B cell (primary cell): ENCODE measurements around the gene E2F6. TPM values are rescaled to one million over a fixed set of nuclear protein-coding genes. Genes with fewer than 3 reads are reported as not detected.

Source experiments
- ATAC-seq: fragments of 200-7000 bp; cut with Tn5 transposase; one replicate; pipeline ENCODE4 v1.10.0; 2021; ENCODE audit warnings: low read depth, mild to moderate bottlenecking, moderate number of reproducible peaks, moderate library complexity
- CTCF ChIA-PET: fragments of 350-600 bp; sonication (Branson Sonifier 250); formaldehyde crosslinking; loops from one replicate; lab custom pipeline; 2021; ENCODE audit warnings: antibody characterized with exemption, inconsistent platforms; lab: Charles Lee
- POLR2A ChIA-PET: fragments of 350-600 bp; sonication (Branson Sonifier 250); formaldehyde crosslinking; loops from one replicate; lab custom pipeline; 2021; ENCODE audit warnings: antibody characterized with exemption; lab: Charles Lee
- DNase-seq: peaks from one replicate; pipeline ENCODE4 v3.0.0; 2013
- H2AFZ ChIP-seq: 2 replicates; pipeline ENCODE4 v1.6.1; 2012; ENCODE audit warnings: mild to moderate bottlenecking, low read depth, low read length; ENCODE audit not compliant: insufficient read depth, poor library complexity, severe bottlenecking
- H3K27ac ChIP-seq, 2 donors: 1 replicate in 1 of 2; 2 replicates in 1 of 2; pipeline ENCODE4 v1.5.1; 2012 to 2013; ENCODE audit warnings: low read length in 2 of 2, mild to moderate bottlenecking in 2 of 2, moderate library complexity in 1 of 2
- H3K27me3 ChIP-seq, 4 experiments: fragments of 200-600 bp in 1 of 4; sonication (generic) in 1 of 4; replicated peaks in 1 of 4; 1 replicate in 2 of 4; 2 replicates in 2 of 4; pipeline versions ENCODE4 v1.6.1 to v1.7.0; 2013 to 2016; ENCODE audit warnings: low read length in 3 of 4, mild to moderate bottlenecking in 2 of 4, mixed read lengths in 1 of 4, moderate library complexity in 1 of 4; ENCODE audit not compliant: insufficient read depth in 4 of 4, control insufficient read depth in 3 of 4; ENCODE audit errors: control extremely low read depth in 1 of 4
- H3K36me3 ChIP-seq, 2 experiments: replicated peaks in 1 of 2; 1 replicate in 1 of 2; 2 replicates in 1 of 2; pipeline versions ENCODE4 v1.6.1 to v1.7.1; 2013; ENCODE audit warnings: low read length in 1 of 2; ENCODE audit not compliant: insufficient read depth in 2 of 2, control insufficient read depth in 1 of 2; ENCODE audit errors: control extremely low read depth in 1 of 2, extremely low read depth in 1 of 2
- H3K4me1 ChIP-seq, 2 donors: fragments of 200-600 bp in 1 of 2; sonication (generic) in 1 of 2; 1 replicate in 1 of 2; 2 replicates in 1 of 2; pipeline versions ENCODE4 v1.5.1 to v1.6.1; 2013 to 2017; ENCODE audit warnings: low read length in 2 of 2; ENCODE audit not compliant: control insufficient read depth in 2 of 2, insufficient read depth in 2 of 2
- H3K4me2 ChIP-seq: replicated peaks from 2 replicates; pipeline ENCODE3; 2012; ENCODE audit warnings: mild to moderate bottlenecking, low read depth, low read length; ENCODE audit not compliant: poor library complexity, severe bottlenecking
- H3K4me3 ChIP-seq, 5 experiments: fragments of 200-600 bp in 1 of 5; sonication (generic) in 1 of 5; 1 replicate in 3 of 5; 2 replicates in 2 of 5; pipeline versions ENCODE4 v1.5.1 to v1.7.0; 2011 to 2016; ENCODE audit warnings: low read length in 4 of 5, mild to moderate bottlenecking in 4 of 5, low read depth in 2 of 5, control low read depth in 1 of 5, moderate library complexity in 1 of 5; ENCODE audit not compliant: insufficient read depth in 1 of 5; ENCODE audit errors: control extremely low read depth in 1 of 5, extremely low read depth in 1 of 5
- H3K79me2 ChIP-seq: fragments of 200-600 bp; sonication (generic); one replicate; pipeline ENCODE4 v1.6.0; 2016; ENCODE audit warnings: low read length; ENCODE audit not compliant: control insufficient read depth, insufficient read depth
- H3K9ac ChIP-seq: fragments of 200-600 bp; sonication (generic); 2 replicates; pipeline ENCODE4 v1.6.1; 2017; ENCODE audit warnings: mild to moderate bottlenecking, low read length, moderate library complexity
- H3K9me3 ChIP-seq, 3 donors: one replicate each; pipeline versions ENCODE4 v1.6.1 to v1.7.1; 2013; ENCODE audit warnings: low read length in 2 of 3; ENCODE audit not compliant: control insufficient read depth in 2 of 3, insufficient read depth in 1 of 3; ENCODE audit errors: control extremely low read depth in 1 of 3
- H4K20me1 ChIP-seq: 2 replicates; pipeline ENCODE4 v1.6.0; 2012; ENCODE audit warnings: mild to moderate bottlenecking, low read length; ENCODE audit not compliant: insufficient read depth, control insufficient read depth, poor library complexity, severe bottlenecking
- H3K27ac Mint-ChIP-seq: one replicate; pipeline ENCODE4 v1.8.0; 2021; ENCODE audit warnings: mixed read lengths
- H3K27me3 Mint-ChIP-seq: one replicate; pipeline ENCODE4 v1.8.0; 2021; ENCODE audit warnings: mixed read lengths
- H3K4me1 Mint-ChIP-seq: one replicate; pipeline ENCODE4 v1.8.0; 2021; ENCODE audit warnings: mixed read lengths
- H3K4me3 Mint-ChIP-seq: one replicate; pipeline ENCODE4 v1.8.0; 2021; ENCODE audit warnings: mixed read lengths
- H3K9me3 Mint-ChIP-seq: one replicate; pipeline ENCODE4 v1.8.0; 2022; ENCODE audit warnings: mixed read lengths; ENCODE audit not compliant: insufficient read depth
- EZH2 ChIP-seq: IDR thresholded peaks from 2 replicates; pipeline ENCODE4 v1.6.1; 2012; ENCODE audit warnings: borderline replicate concordance, low read depth, mild to moderate bottlenecking, moderate library complexity, low read length; ENCODE audit not compliant: insufficient read depth, poor library complexity, severe bottlenecking
- WGBS: methylation state at CpG from one replicate; pipeline ENCODE4 v1.1.5; 2013; ENCODE audit warnings: missing lambda C conversion rate; ENCODE audit not compliant: insufficient coverage; 5-methylcytosine and 5-hydroxymethylcytosine counted together
- intact Hi-C: fragments of 100-400 bp; cut with micrococcal nuclease; formaldehyde crosslinking; loops from one replicate; pipeline ENCODE4 v1.10.0; 2022
- polyA plus RNA-seq: library from polyadenylated mRNA; depleted of rRNA; stranded (reverse); fragments of >200 nt; gene quantifications from 2 replicates; pipeline ENCODE4 v1.2.3, GENCODE V29; 2012
- total RNA-seq, 2 donors: library from RNA; stranded (reverse); fragments of 120-200 nt in 1 of 2; gene quantifications; 1 replicate in 1 of 2; 2 replicates in 1 of 2; pipeline versions ENCODE4 v1.2.3 to v1.2.4, GENCODE V29; 2013 to 2022
- TF ChIP-seq, protein P1 (sequence below): fragments of 200-600 bp; IDR thresholded peaks from one replicate; pipeline ENCODE4 v1.8.0; 2022; ENCODE audit warnings: antibody characterized with exemption, mild to moderate bottlenecking

The E2F6 gene
- total and polyA plus RNA-seq, 2 donors (not counting 1 experiment from before 2014, with no cell fraction given): 2.0 to 10.0 TPM

DNA sequence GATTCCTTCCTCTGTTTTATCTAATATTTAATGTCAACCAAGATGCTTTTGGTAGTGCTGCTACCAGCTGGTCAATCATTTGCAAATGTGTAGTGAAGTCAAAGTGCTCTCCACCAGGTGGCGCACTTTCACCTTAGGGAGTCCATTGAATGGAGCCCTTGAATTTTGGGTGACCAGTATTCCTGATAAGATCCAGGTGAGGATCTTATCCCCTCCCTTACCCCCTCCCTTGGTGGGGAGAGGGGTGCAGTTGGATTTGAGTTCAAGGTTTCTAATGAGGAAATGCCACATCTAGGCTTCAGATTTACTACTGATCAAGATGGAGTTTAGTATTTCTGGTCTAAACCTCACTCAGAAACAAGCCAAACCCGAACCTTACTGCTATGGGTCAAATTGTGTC, 12.0 kb upstream of the E2F6 start:
- Histone ChIP-seq H3K27ac (no peak overlapping the region), H3K4me2 (no peak overlapping the region), H3K9ac (no peak overlapping the region), H2AFZ (no peak overlapping the region), H3K4me3 (no peak overlapping the region), H3K79me2 (no peaks in the 10 kb centered on the region), H3K4me1 (peaks cover 2 to 10% of the 10 kb centered on the region in 2 donors), H3K9me3 (peaks cover 0 to 3% (median 0%) of the 10 kb centered on the region in 3 donors), H3K36me3 (no peaks in the 10 kb centered on the region), H4K20me1 (no peaks in the 10 kb centered on the region), H3K27me3 (peaks cover 0 to 31% (median 5%) of the 10 kb centered on the region in 4 experiments)
- H3K27me3 Mint-ChIP-seq: peaks cover 27% of the 10 kb centered on the region
- peak; percentile 54 for ATAC-seq
- 80% methylated on average over 1 of the region's 2 CpGs for WGBS
- peak; percentile 82 for DNase-seq
- intact Hi-C loops: loop anchor here (1.0 to 5.0 kb wide), 3 partner anchors 104 to 301 kb away; no protein-coding TSS in a partner anchor
- no peak overlapping the region for H3K4me3 Mint-ChIP-seq
- H3K27ac Mint-ChIP-seq: no peak overlapping the region
- POLR2A ChIA-PET: no interaction called here
- H3K4me1 Mint-ChIP-seq: peaks cover 3% of the 10 kb centered on the region
- no peaks in the 10 kb centered on the region for H3K9me3 Mint-ChIP-seq
- CTCF ChIA-PET: interaction anchor here (0.6 to 3.7 kb wide), 16 partner anchors 8 to 1531 kb away, joined by 3 to 37 read pairs (median 3); partner anchors contain the start of genes E2F6 and SLC66A3
- TF ChIP-seq EZH2: no peak
- TF ChIP-seq, protein P1, sequence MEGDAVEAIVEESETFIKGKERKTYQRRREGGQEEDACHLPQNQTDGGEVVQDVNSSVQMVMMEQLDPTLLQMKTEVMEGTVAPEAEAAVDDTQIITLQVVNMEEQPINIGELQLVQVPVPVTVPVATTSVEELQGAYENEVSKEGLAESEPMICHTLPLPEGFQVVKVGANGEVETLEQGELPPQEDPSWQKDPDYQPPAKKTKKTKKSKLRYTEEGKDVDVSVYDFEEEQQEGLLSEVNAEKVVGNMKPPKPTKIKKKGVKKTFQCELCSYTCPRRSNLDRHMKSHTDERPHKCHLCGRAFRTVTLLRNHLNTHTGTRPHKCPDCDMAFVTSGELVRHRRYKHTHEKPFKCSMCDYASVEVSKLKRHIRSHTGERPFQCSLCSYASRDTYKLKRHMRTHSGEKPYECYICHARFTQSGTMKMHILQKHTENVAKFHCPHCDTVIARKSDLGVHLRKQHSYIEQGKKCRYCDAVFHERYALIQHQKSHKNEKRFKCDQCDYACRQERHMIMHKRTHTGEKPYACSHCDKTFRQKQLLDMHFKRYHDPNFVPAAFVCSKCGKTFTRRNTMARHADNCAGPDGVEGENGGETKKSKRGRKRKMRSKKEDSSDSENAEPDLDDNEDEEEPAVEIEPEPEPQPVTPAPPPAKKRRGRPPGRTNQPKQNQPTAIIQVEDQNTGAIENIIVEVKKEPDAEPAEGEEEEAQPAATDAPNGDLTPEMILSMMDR: peak; percentile 97

DNA sequence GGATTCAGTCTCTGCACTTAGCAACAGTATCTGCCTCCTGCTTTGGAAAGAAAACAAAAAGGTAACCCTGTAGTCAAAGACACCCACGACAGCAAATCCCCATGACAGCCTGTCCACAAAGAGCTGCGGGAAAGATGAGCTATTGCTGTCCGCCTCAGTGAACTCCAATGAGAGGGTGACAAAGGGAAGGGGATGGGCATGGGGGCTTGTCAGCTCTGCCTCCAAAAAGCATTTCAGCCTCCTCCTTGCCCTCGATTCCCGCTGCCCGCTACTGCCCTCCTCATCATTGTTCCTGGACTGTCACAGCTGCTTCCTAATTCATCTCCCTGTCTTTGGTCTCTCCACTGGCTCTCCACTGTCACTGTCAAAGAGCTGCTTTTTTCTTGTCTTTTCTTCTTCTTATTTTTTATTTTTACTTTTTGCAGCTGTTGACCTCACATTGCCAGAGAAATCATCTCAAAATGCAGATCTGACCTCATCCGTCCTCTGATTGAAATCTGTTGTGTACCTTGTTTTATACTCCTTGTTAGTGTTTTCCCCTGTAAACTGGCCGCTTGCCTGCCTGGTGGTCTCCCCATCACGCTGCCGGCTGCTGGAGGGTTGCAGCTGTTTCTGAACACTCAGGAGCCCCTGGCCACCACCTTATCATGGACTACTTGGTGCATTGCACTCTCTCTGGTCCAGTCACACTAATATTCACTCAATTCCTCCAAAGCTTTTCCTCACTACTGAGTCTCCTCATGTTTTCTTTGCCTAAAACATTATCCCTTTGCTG, 7.9 kb upstream of the E2F6 start:
- Mint-ChIP-seq H3K27me3 (peaks cover 4% of the 10 kb centered on the region), H3K4me3 (no peak overlapping the region), H3K4me1 (no peaks in the 10 kb centered on the region), H3K9me3 (no peaks in the 10 kb centered on the region), H3K27ac (no peak overlapping the region)
- Histone ChIP-seq H2AFZ (no peak overlapping the region), H3K9ac (no peak overlapping the region), H3K4me3 (no peak overlapping the region), H3K9me3 (no peaks in the 10 kb centered on the region), H3K27me3 (peaks cover 0 to 9% (median 0%) of the 10 kb centered on the region in 4 experiments), H3K27ac (no peak overlapping the region), H3K36me3 (no peaks in the 10 kb centered on the region), H4K20me1 (no peaks in the 10 kb centered on the region), H3K4me2 (no peak overlapping the region), H3K79me2 (no peaks in the 10 kb centered on the region), H3K4me1 (no peaks in the 10 kb centered on the region)
- ChIA-PET CTCF (interaction anchor here (2.7 kb wide), 1 partner anchor 1533 kb away, joined by 12 read pairs; no protein-coding TSS in a partner anchor), POLR2A (no interaction called here)
- DNase-seq (no peak), ATAC-seq (no peak)
- intact Hi-C loops: no loop called here
- WGBS: 98% methylated on average over 8 of the region's 10 CpGs
- TF ChIP-seq, protein P1: no peak
- no peak for TF ChIP-seq EZH2
